ENCODE measurements around the gene NDUFB7.
A peak's percentile ranks its signal among the peaks of the same experiment; 100 is the strongest.

NDUFB7 gene

DNA sequence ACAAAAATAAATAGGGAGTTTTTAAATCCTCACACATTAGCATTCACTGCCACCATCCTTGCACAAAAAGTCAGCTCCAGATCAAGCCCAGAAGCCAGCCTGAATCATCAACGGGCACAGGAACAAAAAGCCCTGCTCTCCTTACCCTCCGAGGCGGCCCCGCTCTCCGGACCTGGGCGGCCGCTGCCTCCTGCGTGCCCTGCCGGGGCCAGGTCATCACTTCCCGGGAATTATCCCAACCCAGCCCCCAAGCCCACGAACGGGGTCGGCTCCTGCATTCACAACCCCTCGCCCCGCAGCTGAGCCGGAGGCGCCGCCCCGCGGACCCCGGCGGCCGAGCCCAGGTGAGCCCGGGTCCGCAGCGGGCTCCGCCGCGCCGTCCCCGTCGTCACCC is 54.4 kb downstream of the NDUFB7 start:
- Histone ChIP-seq H3K4me1 (ENCODE audit: insufficient read depth, low read length) (peaks cover 9% of the 10 kb centered on the region; the same call in 1 of the 2 replicates), H3K4me3 (ENCODE audit: low read length) (peak overlapping the region; percentile 86), H3K36me3 (ENCODE audit: insufficient read depth, low read length) (peaks cover 31% of the 10 kb centered on the region), H3K9ac (ENCODE audit: low read depth, low read length) (peak overlapping the region; percentile 85), H3K27me3 (ENCODE audit: insufficient read depth, low read length) (no peaks in the 10 kb centered on the region), H3K27ac (ENCODE audit: low read depth, low read length) (peak overlapping the region; percentile 75; the same call in 1 of the 2 replicates), H3K9me3 (ENCODE audit: insufficient read depth, low read depth, low read length) (no peaks in the 10 kb centered on the region)
- under 1% methylated on average over 32 of the region's 32 CpGs for WGBS

DNA sequence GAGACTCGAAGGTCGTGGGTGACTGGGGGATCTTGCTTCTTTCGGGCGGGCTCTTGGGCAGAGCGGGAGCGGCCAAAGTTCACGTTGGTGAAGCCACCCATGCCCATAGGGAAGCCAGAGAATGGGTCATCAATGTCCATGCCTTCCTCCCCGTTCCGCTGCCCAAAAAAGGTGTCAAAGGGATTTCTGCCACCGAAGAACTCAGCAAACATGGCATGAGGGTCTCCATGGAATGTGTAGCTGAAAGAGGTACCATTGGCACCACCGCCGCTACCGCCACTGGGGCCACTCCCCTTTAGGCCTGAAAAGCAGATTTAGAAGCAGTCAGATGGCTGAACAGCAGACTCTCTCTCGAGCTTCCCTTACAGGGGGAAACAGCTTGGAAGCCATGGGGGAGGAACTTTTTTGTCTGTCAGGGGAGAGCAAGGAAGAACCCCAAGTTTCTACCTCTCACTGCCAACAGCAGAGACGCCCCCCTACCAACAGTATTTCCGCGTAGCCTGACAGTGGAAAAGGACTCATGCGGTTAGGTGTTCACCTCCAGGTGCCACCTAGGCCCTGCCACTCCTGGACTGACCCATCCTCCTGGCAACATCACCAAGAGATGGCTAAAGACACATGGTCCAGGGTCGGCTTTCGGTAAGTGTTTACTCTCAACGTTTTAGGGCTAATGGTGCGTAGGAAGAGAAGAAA is 55.0 kb downstream of the NDUFB7 start:
- peak overlapping the region; percentile 85 for H3K9ac ChIP-seq (ENCODE audit: low read depth, low read length)
- peaks cover 31% of the 10 kb centered on the region for H3K36me3 ChIP-seq (ENCODE audit: insufficient read depth, low read length)
- H3K4me1 ChIP-seq (ENCODE audit: insufficient read depth, low read length): peaks cover 9% of the 10 kb centered on the region; the same call in 1 of the 2 replicates
- H3K9me3 ChIP-seq (ENCODE audit: insufficient read depth, low read depth, low read length): no peaks in the 10 kb centered on the region
- 50% methylated on average over 21 of the region's 22 CpGs for WGBS
- H3K4me3 ChIP-seq (ENCODE audit: low read length): peak overlapping the region; percentile 86
- no peaks in the 10 kb centered on the region for H3K27me3 ChIP-seq (ENCODE audit: insufficient read depth, low read length)
- H3K27ac ChIP-seq (ENCODE audit: low read depth, low read length): no peak overlapping the region
